ENCODE data around the gene EPHB6. TPM values are rescaled to one million over a fixed set of nuclear protein-coding genes. Genes with fewer than 3 reads are reported as not detected.

EPHB6 gene
- polyA plus RNA-seq, 10 donors = 3.1 to 13.9 (median 5.4) TPM

DNA sequence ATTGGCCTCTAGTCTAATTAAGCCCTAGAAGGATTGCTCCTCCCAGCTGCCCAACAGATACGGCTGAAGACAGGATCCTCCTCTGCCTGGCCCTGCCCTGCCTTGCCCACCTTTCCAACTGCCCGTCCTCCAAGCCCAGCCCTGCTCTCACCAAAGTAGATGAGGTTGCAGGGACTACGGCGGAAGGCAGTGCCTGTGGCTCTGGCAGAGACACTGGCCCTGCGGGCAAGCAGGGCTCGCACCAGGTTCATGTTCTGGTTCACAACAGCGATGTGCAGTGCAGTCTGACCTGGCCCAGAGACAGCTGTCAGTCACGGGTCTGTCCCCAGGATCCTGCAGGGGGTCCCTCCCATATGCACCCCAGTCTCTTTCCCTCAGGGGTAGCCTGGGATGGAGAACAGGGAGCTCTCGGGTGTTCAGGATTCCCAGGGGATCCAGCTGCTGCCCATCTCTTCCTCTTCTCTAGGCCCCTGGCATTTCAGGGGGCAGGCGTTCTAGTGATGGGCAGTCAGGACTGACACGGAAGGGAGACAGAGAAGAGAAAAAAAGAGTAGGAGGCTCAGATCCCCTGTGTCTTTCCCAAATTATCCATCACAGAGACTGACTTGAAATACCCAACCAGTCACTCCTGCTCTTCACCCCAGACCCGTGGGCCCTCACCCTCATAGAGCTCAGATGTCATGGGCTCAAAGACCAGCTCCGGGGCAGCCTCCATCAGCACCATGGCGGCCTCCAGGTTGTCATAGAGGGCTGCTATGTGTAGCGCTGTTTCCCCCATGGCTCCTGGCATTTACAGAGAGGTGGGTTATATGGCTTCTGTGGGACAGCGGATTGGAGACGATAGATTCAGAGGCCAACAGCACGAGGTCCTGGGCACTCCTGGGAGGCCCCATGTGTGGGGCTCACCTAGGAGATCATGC lies 22.4 kb downstream of the EPHB6 start:
- no peak for DNase-seq

- no peak for DNase-seq
These were observed 23.4 kb downstream of the EPHB6 start for GRCh38 chr7:142878315-142878714.

DNA sequence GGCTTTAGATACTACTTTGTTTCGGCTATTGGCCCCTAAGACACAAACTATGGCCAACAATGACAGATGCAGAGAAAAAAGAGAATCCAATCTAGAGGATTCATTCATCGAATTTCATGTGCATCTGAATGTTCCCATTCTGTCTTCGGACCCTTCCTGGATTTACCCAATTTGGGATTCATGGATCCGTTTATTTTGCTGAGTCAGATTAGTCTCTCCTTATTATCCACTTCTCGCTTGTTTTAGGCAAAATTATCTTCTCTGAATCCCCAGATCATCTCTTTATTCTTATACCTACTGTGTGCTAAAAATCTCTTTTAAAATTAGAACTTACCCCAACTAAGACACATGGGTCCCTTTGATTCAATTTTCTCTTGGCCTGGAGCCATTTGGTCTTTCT lies 24.2 kb downstream of the EPHB6 start:
- DNase-seq = no peak

- peak in 1 of 3 donors; percentile 1 for DNase-seq
These were observed 26.1 kb downstream of the EPHB6 start for GRCh38 chr7:142880876-142881505.

DNA sequence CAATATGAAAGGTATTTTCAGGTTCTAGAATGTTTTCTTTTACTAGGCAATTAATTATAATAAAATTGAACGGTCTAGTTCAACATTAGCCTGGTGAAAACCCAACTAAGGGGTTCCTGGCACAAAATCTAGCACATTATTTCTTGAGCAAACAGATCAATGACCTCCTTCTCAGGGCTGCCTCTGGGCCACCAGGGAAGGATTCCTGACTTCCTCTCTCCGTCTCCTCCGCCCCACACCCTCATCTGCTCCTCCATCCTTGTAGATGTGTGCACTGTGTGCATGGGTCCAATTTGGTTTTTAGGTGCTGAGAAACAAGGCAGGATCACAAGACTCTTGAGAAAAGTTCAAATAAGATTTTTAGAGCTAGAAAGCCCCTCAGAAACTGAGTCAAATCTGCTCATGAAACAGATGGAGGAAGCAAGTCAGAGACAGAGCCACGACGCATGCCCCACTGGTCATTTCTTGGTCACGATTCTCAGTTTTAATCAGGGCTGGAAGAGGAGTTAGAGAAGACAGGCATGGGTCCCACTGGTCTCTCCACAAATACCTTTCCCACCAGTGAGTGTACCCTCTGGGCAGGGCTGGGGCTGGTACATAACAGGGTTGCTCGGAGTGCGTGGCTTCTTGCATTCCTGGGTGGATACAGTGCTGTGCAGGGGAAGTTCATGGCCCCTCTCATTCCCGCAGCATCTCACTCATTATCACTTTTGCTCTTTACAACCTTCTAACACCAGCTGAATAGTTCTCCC lies 26.9 kb downstream of the EPHB6 start:
- DNase-seq = no peak

DNA sequence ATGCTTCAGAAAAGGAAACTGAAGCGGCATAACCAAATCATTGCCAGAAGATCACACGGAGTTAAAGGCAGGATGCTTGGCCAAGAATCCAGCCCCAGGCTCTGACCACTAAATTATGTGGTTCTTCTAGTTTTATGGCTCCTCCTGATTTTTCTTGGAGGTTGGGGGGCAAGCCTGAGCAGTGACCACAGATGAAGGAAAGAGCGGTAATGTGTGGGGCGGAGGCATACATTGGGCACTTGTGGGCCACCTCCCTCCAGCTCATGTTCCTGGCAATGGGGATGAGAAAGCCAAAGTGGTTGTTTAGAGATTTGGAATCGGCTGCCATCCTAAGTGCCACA lies 27.4 kb downstream of the EPHB6 start:
- no peak for DNase-seq

DNA sequence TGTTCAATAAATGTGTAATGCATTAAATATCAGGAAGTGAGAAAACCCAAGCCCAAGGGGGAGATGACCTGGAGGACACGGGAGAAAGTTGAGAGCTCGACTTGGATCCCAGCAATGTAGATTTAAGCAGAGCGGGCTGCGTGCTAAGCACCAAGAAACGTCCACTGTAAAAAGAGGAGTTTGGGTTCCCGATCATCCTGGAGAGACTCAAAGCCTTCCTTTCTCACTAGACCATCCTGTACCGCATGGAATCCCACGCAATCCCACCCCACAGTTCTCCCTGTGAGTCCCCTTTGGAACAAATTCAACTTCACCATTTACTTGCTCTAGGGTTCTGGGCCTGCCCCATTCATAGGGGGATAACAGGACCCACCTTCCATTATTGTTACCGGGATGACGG lies 28.3 kb downstream of the EPHB6 start:
- DNase-seq = no peak

GRCh38 chr7:142883571-142884285 lies 28.9 kb downstream of the EPHB6 start:
- DNase-seq = no peak

- DNase-seq = no peak
These were observed 29.4 kb downstream of the EPHB6 start for GRCh38 chr7:142884286-142884640.

GRCh38 chr7:142885311-142886230 lies 30.7 kb downstream of the EPHB6 start, which contains the start of gene TRPV6:
Gene TRPV6 (minus strand): TSS chr7:142885745.
- DNase-seq = no peak

DNA sequence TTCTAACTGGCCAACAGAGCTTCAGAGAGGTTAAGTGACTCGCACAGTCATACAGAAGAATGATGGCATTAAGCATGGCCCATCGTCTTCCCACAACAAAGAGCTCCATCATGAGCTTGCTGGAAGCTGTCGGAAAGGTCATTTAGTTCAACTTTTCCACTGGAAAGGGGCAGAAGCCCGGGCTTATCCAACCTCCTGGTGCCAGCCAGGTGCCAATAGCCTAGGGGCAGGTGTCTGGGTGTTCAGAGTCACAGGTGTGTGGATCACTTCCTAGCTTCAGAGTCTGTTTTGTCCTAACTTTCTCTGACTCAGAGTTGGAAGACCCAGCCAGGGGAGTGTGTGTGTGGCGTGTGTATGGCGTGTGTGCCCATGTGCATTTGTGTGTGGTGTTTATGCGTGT lies 32.0 kb downstream of the EPHB6 start:
- no peak for DNase-seq

DNA sequence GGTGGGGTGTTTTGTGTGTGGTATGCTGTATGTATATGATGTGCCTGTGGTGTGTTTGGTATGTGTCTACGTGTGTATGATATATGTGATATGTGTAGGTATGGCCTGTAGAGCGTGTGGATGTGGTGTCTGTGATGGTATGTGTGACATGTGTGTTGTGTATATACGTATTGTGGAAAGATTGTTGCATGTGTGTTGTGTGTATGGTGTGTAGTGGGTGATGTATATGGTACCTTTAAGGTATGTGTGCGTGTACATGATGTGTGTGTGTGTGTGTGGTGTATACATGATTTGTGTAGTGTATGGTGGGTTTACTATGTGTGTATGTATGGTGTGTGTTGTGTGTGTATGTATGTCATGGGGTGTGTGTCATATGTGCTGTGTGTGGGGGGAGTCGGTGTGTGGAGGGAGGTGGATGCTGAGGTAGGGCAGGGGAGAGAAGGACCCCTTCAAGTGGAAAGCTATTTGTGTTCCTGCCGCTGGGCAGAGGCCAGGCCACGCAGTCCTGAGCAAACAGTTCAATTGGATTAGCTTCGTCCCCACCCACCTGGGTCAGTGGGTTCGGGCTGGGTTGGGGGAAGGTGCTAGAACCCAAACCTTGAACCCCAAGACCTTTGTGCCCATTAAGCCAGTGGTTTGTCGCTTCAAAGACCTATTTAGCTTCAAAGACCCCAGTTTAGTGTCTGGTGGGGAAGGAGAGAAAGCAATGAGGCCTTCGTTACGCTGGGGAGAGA lies 32.6 kb downstream of the EPHB6 start:
- no peak for DNase-seq

GRCh38 chr7:142889816-142890215 lies 34.9 kb downstream of the EPHB6 start:
- DNase-seq = no peak

- DNase-seq = no peak
These were observed 36.1 kb downstream of the EPHB6 start for GRCh38 chr7:142890874-142891485.

DNA sequence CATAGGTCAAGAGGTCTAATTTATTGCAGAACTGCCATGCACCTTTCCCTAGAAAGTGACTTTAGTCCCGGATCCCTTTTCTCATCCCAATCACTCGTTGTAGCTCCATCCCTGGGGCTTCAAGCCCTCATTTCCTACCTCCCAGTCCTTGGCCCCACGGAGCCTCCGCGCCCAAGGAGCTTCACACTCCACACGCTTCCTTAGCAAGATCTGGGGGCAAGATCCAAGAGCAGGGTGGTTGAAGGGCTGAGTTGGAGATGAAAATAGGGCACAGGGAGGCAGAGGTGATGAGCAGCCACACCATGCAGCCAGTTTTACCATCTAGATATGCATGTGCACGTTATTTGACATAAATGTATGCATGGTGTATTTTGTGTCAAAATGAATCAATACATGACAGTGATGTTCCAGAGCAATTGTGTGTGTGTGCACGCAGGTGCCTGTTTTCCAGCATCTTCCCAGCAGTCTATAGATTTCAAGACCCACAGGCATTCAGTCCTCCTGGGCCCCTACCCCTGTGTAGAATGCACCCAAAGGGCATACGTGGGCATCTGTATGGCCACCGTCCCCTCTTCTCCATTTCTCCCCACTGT lies 36.7 kb downstream of the EPHB6 start:
- no peak for DNase-seq

- DNase-seq = no peak
These were observed 38.1 kb downstream of the EPHB6 start for GRCh38 chr7:142892951-142893350.

DNA sequence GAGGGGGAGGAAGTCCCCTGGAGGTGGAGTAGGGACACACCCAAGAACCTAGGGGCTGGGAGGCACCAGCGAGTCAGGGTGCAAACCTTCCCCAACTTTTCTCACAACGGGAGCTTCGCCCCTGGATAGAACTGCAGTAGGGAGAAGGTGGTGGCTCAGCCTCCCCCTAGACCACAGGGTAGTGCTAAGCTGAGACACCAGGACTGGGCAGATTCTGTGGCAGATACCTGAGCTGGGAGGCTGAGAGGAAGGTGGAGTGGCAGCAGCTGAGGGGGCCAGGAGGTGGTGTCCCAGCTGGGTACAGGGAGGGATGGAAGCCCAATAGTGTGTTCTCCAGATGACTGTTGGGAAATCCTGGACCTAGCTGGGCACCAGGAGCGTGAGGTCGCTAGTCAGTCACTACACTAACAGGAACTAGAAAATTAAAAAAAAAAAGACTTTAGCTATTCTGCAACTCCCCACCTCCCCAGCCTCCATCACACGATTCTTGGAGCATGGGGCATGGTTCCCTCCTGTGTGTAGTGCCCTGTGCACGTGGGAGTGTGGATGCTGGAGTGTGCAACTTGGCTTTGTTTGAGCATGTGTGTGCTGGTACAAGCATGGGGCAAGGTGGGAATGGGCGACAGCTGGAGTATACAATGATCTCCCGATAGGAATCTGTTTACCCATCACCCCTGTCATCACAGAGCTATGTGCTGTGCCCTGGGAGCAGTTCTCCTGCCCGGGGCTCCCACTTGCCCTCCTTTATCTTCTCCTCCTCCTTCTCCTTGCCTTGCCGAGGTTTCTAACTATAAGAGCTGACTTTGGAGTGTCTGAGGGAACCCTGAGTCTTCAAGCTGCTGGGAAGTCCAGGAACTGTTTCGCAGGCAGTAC lies 39.5 kb downstream of the EPHB6 start:
- no peak for DNase-seq

GRCh38 chr7:142894985-142895593 lies 40.2 kb downstream of the EPHB6 start:
- DNase-seq = no peak
